PC-3 (cell line): Measurements from ENCODE around the gene CNTNAP2.

Experiments used
- CTCF ChIP-seq: fragments of 300-600 bp; sonication (generic); conservative IDR thresholded peaks from 2 replicates; pipeline ENCODE4 v1.5.1; 2017; ENCODE audit warnings: antibody characterized with exemption, low read depth, mild to moderate bottlenecking, low read length
- EZH2phosphoT487 ChIP-seq: fragments of 300-600 bp; sonication (generic); IDR thresholded peaks from 2 replicates; pipeline ENCODE4 v1.6.1; 2018; ENCODE audit warnings: mild to moderate bottlenecking, antibody characterized with exemption, low read length, borderline replicate concordance

DNA sequence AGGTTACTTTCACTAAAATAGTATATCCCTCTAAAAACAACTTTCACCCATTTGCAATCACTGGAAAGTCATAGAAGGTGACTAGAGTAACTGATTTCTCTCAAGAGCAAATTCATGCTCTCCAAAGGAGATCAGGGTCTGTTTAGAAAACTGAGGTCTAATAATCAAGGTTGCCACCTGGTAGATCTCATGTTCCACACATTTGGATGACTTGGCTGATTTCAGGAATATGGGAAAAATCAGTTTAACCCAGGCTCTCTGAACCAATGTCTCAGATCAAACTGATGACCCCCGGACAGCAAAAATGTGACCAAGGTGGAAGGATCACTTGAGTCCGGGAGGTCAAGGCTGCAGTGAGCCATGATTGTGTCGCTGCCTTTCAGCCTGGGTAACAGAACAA lies 1911.6 kb downstream of the CNTNAP2 start:
- no peak for TF ChIP-seq CTCF
- no peak for TF ChIP-seq EZH2phosphoT487
